NB4 (cell line): Measurements from ENCODE around the gene CSTPP1.

ENCODE experiments used
- CTCF ChIP-seq: IDR thresholded peaks from one replicate; pipeline ENCODE4 v1.5.1; 2012; ENCODE audit warnings: low read depth, low read length
- MYC ChIP-seq: IDR thresholded peaks from 2 replicates; pipeline ENCODE4 v1.6.1; 2011; ENCODE audit warnings: low read depth, low read length
- POLR2A ChIP-seq: IDR thresholded peaks from 2 replicates; pipeline ENCODE4 v1.6.1; 2011; ENCODE audit warnings: mild to moderate bottlenecking; ENCODE audit not compliant: insufficient read length; ENCODE audit errors: extremely low read depth
- TF ChIP-seq, protein P1 (sequence below): IDR thresholded peaks from 2 replicates; pipeline ENCODE4 v1.6.1; 2011; ENCODE audit warnings: low read depth, low read length

DNA sequence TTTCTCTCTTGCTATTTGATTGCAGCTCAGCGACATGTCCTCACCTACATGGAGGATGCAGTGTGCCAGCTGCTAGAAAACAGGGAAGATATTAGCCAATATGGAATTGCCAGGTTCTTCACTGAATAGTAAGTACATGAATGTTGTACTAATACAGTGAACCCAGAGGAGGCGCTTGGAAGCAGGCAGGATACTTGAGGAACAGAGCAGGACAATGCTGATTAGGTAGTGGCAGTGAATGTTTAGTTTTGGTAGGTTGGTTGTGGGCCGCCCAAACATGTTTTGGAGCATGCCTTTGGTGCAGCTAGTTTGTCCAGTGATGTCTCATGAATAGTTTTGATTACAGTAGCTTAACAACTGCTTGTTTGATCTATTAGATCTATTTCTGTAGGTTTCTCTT is 50.6 kb downstream of the CSTPP1 start:
- TF ChIP-seq POLR2A (no peak), CTCF (no peak), MYC (no peak)
- TF ChIP-seq, protein P1, sequence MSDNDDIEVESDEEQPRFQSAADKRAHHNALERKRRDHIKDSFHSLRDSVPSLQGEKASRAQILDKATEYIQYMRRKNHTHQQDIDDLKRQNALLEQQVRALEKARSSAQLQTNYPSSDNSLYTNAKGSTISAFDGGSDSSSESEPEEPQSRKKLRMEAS, result no peak
